ENCODE results near the gene SBNO1.
"Not testable (repeated sequence)": the region's sequence is repeated elsewhere in the genome, so short reads cannot be mapped to it uniquely, and the experiment has no call there.

The SBNO1 gene

GRCh38 chr12:123337070-123337469 lies 27.6 kb downstream of the SBNO1 start:
- no peak for DNase-seq

- no peak for DNase-seq
Observed at GRCh38 chr12:123336530-123336929, 28.1 kb downstream of the SBNO1 start.

GRCh38 chr12:123335490-123335889 lies 29.2 kb downstream of the SBNO1 start:
- DNase-seq, result no peak

- DNase-seq, result no peak
Observed at GRCh38 chr12:123329799-123330198, 34.8 kb downstream of the SBNO1 start.

GRCh38 chr12:123319826-123320225 lies 44.8 kb downstream of the SBNO1 start:
- no peak for DNase-seq

- no peak for DNase-seq
Observed at GRCh38 chr12:123319273-123319672, 45.4 kb downstream of the SBNO1 start.

GRCh38 chr12:123313046-123313445 lies 51.6 kb downstream of the SBNO1 start:
- DNase-seq, result not testable (repeated sequence)

GRCh38 chr12:123306200-123306599 lies 58.4 kb downstream of the SBNO1 start:
- no peak for DNase-seq

GRCh38 chr12:123305136-123305535 lies 59.5 kb downstream of the SBNO1 start:
- DNase-seq, result no peak

GRCh38 chr12:123293178-123293760 lies 71.4 kb downstream of the SBNO1 start:
- DNase-seq, result no peak

- DNase-seq, result no peak
Observed at GRCh38 chr12:123289911-123290310, 74.7 kb downstream of the SBNO1 start.

GRCh38 chr12:123288751-123289346 lies 75.8 kb downstream of the SBNO1 start:
- DNase-seq, result no peak

- no peak for DNase-seq
Observed at GRCh38 chr12:123286652-123287373, 77.8 kb downstream of the SBNO1 start.

GRCh38 chr12:123284669-123285068 lies 80.0 kb downstream of the SBNO1 start:
- no peak for DNase-seq

- DNase-seq, result no peak
Observed at GRCh38 chr12:123283461-123283860, 81.2 kb downstream of the SBNO1 start.

GRCh38 chr12:123282111-123282510 lies 82.5 kb downstream of the SBNO1 start:
- no peak for DNase-seq

- DNase-seq, result no peak
Observed at GRCh38 chr12:123280971-123281370, 83.7 kb downstream of the SBNO1 start.

GRCh38 chr12:123278101-123278627 lies 86.5 kb downstream of the SBNO1 start:
- no peak for DNase-seq

GRCh38 chr12:123273166-123273565 lies 91.5 kb downstream of the SBNO1 start:
- DNase-seq, result no peak

GRCh38 chr12:123271001-123271668 lies 93.5 kb downstream of the SBNO1 start:
- DNase-seq, result peak; percentile 51

- no peak for DNase-seq
Observed at GRCh38 chr12:123270214-123271000, 94.2 kb downstream of the SBNO1 start.

- no peak for DNase-seq
Observed at GRCh38 chr12:123269896-123270213, 94.8 kb downstream of the SBNO1 start.

GRCh38 chr12:123269395-123269892 lies 95.2 kb downstream of the SBNO1 start:
- DNase-seq, result peak; percentile 80
